GM19240 (cell line): ENCODE measurements around the gene JUND.
"Not testable (repeated sequence)": the region's sequence is repeated elsewhere in the genome, so short reads cannot be mapped to it uniquely, and the experiment has no call there.

ENCODE experiments used
- DNase-seq: peaks from one replicate; pipeline ENCODE4 v3.0.0; 2011; ENCODE audit warnings: low spot score; ENCODE audit not compliant: insufficient read length

Gene JUND

GRCh38 chr19:18281082-18282020 is at the start of gene JUND:
TSS of gene JUND (minus strand) at chr19:18281622. CDS start at chr19:18281484, 138 bp downstream.
- peak; percentile 94 for DNase-seq

- no peak for DNase-seq
Observed at GRCh38 chr19:18330868-18331267, 49.4 kb upstream of the JUND start.

GRCh38 chr19:18329035-18329376 is 47.6 kb upstream of the JUND start:
- no peak for DNase-seq

- peak; percentile 99 for DNase-seq
Observed at GRCh38 chr19:18328340-18329034, 47.1 kb upstream of the JUND start.

GRCh38 chr19:18326772-18327171 is 45.4 kb upstream of the JUND start:
- DNase-seq = no peak

- DNase-seq = not testable (repeated sequence)
Observed at GRCh38 chr19:18324373-18324731, 42.9 kb upstream of the JUND start.

- peak; percentile 97 for DNase-seq
Observed at GRCh38 chr19:18322759-18323460, 41.5 kb upstream of the JUND start, which contains the start of gene LSM4. TSS of gene LSM4 (minus strand) at chr19:18323076. CDS start at chr19:18323020, 56 bp downstream.

GRCh38 chr19:18322318-18322758 is 40.9 kb upstream of the JUND start:
- DNase-seq = no peak

- no peak for DNase-seq
Observed at GRCh38 chr19:18321734-18322102, 40.3 kb upstream of the JUND start.

GRCh38 chr19:18320865-18321733 is 39.7 kb upstream of the JUND start:
- DNase-seq = no peak

GRCh38 chr19:18319591-18320135 is 38.2 kb upstream of the JUND start:
- no peak for DNase-seq

GRCh38 chr19:18317961-18318800 is 36.8 kb upstream of the JUND start:
- DNase-seq = no peak

- DNase-seq = no peak
Observed at GRCh38 chr19:18313398-18313797, 32.0 kb upstream of the JUND start.

GRCh38 chr19:18312092-18312534 is 30.7 kb upstream of the JUND start:
- DNase-seq = no peak

GRCh38 chr19:18311502-18312091 is 30.2 kb upstream of the JUND start:
- DNase-seq = no peak

GRCh38 chr19:18310966-18311365 is 29.5 kb upstream of the JUND start:
- DNase-seq = no peak

- DNase-seq = no peak
Observed at GRCh38 chr19:18310118-18310909, 28.9 kb upstream of the JUND start.

GRCh38 chr19:18309525-18310064 is 28.2 kb upstream of the JUND start:
- no peak for DNase-seq
